ENCODE measurements around the gene S1PR3. TPM values are rescaled to one million over a fixed set of nuclear protein-coding genes. Genes with fewer than 3 reads are reported as not detected.

The S1PR3 gene
- total and polyA plus RNA-seq, 2 experiments from 2014 or later: 11.8 to 16.9 TPM

DNA sequence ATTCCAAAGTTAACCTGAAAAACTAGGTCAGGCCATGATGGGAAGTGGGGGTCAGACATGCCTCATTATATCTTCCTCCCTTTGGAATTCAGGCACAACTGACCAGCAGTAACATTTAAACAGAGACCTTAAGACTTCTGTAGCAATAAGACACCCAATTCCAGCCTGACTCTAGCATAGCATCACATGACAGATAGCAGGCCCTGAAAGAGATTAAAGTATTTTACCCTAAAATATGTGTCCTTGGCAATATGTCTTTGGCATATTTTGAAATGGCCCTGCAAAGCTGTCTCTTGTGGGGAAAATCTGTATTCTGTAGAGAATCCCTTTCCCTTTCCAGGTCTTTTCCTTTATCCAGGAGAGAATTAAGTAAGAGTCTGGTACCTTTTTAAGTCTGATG, 34.3 kb downstream of the S1PR3 start:
- H3K4me3 ChIP-seq: no peak overlapping the region
- no peak overlapping the region for H3K9ac ChIP-seq
- no peaks in the 10 kb centered on the region for H3K9me2 ChIP-seq (ENCODE audit: insufficient read depth)
- H2AFZ ChIP-seq: no peak overlapping the region
- no peak overlapping the region for H3K4me2 ChIP-seq (ENCODE audit: unreplicated experiment)
- in situ Hi-C loops (cut with MboI): no loop called here
- H3F3A ChIP-seq (ENCODE audit: insufficient read depth): peaks cover 19% of the 10 kb centered on the region
- no peaks in the 10 kb centered on the region for H3K79me2 ChIP-seq (ENCODE audit: insufficient read depth)
- H3K27me3 ChIP-seq (replicated peaks; ENCODE audit: insufficient read depth): no peaks in the 10 kb centered on the region
- no peak for DNase-seq
- H3K36me3 ChIP-seq (ENCODE audit: low read depth): no peaks in the 10 kb centered on the region
- TF ChIP-seq EZH2 (IDR thresholded peaks at IDR 0.05; ENCODE audit: insufficient read depth, poor library complexity, severe bottlenecking): no peak
- TF ChIP-seq EZH2phosphoT487 (IDR thresholded peaks at IDR 0.05; ENCODE audit: insufficient read depth, low read depth): no peak
- peaks cover 34% of the 10 kb centered on the region for H3K4me1 ChIP-seq (ENCODE audit: insufficient read depth)
- no peaks in the 10 kb centered on the region for H3K9me3 ChIP-seq (ENCODE audit: low read depth)
- no peaks in the 10 kb centered on the region for H4K20me1 ChIP-seq (ENCODE audit: insufficient read depth)
- no peak overlapping the region for H3K27ac ChIP-seq

DNA sequence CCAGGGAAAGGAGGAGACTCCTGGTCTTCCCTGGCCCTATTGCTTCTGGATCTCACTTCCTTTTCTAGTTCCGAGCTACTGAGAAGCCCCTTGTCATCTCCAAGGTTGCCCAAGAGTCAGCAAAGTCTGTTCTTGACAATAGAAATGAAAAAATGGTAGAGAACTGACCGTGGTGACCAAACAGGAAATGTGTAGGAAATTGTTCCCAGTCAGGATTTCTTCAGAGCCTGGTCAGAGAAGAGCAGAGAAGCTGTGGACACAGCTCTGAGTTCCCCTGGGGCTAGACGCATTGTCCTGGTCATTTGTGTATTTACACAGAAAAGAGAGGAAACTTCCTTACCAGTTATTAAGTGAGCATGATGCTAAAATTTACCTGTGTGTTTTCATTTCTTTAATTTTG, 35.6 kb downstream of the S1PR3 start:
- Histone ChIP-seq H3K4me3 (no peak overlapping the region), H3K9ac (no peak overlapping the region), H4K20me1 (ENCODE audit: insufficient read depth) (no peaks in the 10 kb centered on the region), H3K79me2 (ENCODE audit: insufficient read depth) (no peaks in the 10 kb centered on the region), H3K27me3 (replicated peaks; ENCODE audit: insufficient read depth) (no peaks in the 10 kb centered on the region), H3K9me3 (ENCODE audit: low read depth) (no peaks in the 10 kb centered on the region), H3F3A (ENCODE audit: insufficient read depth) (peaks cover 17% of the 10 kb centered on the region), H3K36me3 (ENCODE audit: low read depth) (no peaks in the 10 kb centered on the region), H3K27ac (no peak overlapping the region), H3K9me2 (ENCODE audit: insufficient read depth) (no peaks in the 10 kb centered on the region), H3K4me1 (ENCODE audit: insufficient read depth) (peaks cover 21% of the 10 kb centered on the region), H3K4me2 (ENCODE audit: unreplicated experiment) (no peak overlapping the region), H2AFZ (no peak overlapping the region)
- DNase-seq: peak; percentile 9
- 73 to 84% methylated on average over 3 of the region's 3 CpGs for WGBS, 2 experiments (ENCODE audit: low coverage in 1 of 2, low lambda C conversion rate in 2 of 2, missing lambda C conversion rate in 2 of 2)
- in situ Hi-C loops (cut with MboI): no loop called here
- TF ChIP-seq EZH2phosphoT487 (IDR thresholded peaks at IDR 0.05; ENCODE audit: insufficient read depth, low read depth) (no peak), EZH2 (IDR thresholded peaks at IDR 0.05; ENCODE audit: insufficient read depth, poor library complexity, severe bottlenecking) (no peak)

DNA sequence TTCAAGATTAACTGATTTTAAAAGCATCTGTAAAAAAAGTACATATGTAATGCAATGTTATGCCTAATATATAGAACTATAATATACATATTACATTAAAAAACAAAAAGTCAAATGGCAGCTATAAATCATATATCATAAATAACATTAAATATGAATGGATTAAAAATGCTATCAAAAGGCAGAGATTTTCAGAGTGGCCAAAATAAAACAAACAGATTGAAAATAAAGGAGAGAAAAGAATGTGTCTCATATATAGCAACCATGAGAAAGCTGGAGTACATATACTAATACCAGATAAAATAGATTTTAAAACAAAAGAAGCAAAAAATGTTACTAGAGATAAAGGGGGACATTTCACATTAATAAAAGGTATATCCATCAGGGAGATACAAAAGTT, 38.5 kb downstream of the S1PR3 start:
- H3K27me3 ChIP-seq (replicated peaks; ENCODE audit: insufficient read depth): no peaks in the 10 kb centered on the region
- in situ Hi-C loops (cut with MboI): no loop called here
- TF ChIP-seq EZH2 (IDR thresholded peaks at IDR 0.05; ENCODE audit: insufficient read depth, poor library complexity, severe bottlenecking) (no peak), EZH2phosphoT487 (IDR thresholded peaks at IDR 0.05; ENCODE audit: insufficient read depth, low read depth) (no peak)
- H3K36me3 ChIP-seq (ENCODE audit: low read depth): no peaks in the 10 kb centered on the region
- H3K9me3 ChIP-seq (ENCODE audit: low read depth): no peaks in the 10 kb centered on the region
- no peak overlapping the region for H3K4me2 ChIP-seq (ENCODE audit: unreplicated experiment)
- H3F3A ChIP-seq (ENCODE audit: insufficient read depth): no peaks in the 10 kb centered on the region
- H3K79me2 ChIP-seq (ENCODE audit: insufficient read depth): no peaks in the 10 kb centered on the region
- no peaks in the 10 kb centered on the region for H3K9me2 ChIP-seq (ENCODE audit: insufficient read depth)
- H2AFZ ChIP-seq: no peak overlapping the region
- H3K4me1 ChIP-seq (ENCODE audit: insufficient read depth): no peaks in the 10 kb centered on the region
- DNase-seq: no peak
- H3K4me3 ChIP-seq: no peak overlapping the region
- no peak overlapping the region for H3K9ac ChIP-seq
- H4K20me1 ChIP-seq (ENCODE audit: insufficient read depth): no peaks in the 10 kb centered on the region
- H3K27ac ChIP-seq: no peak overlapping the region

DNA sequence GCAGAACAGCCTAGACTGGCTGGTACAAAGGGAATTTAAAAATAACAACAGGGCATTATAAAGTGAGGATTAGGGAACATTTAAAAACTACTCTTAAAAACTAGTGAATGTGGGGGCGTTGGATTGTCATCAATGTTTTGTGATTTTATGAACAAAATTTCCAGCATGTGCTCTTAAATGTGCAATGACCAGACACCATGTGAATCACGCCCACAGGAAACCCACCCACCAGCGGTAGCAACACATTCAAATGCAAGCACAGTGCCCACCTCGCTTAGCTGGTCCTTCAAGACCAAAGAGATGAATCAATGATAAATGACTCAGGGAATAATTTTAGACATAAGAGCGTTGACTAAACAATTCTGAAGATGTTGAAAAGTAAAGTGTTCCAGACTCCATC, 40.9 kb downstream of the S1PR3 start:
- 70 to 77% methylated on average over 5 of the region's 5 CpGs for WGBS, 2 experiments (ENCODE audit: low coverage in 1 of 2, low lambda C conversion rate in 2 of 2, missing lambda C conversion rate in 2 of 2)

GRCh38 chr9:89032661-89033060, 41.4 kb downstream of the S1PR3 start:
- Histone ChIP-seq H3K4me3 (no peak overlapping the region), H3K4me1 (ENCODE audit: insufficient read depth) (peaks cover 6% of the 10 kb centered on the region; the same call in 1 of the 2 replicates), H3K79me2 (ENCODE audit: insufficient read depth) (no peaks in the 10 kb centered on the region), H3K9me3 (ENCODE audit: low read depth) (no peaks in the 10 kb centered on the region), H3K9ac (no peak overlapping the region), H4K20me1 (ENCODE audit: insufficient read depth) (no peaks in the 10 kb centered on the region), H3K27me3 (replicated peaks; ENCODE audit: insufficient read depth) (no peaks in the 10 kb centered on the region), H3F3A (ENCODE audit: insufficient read depth) (peaks cover 7% of the 10 kb centered on the region), H3K27ac (no peak overlapping the region), H3K4me2 (ENCODE audit: unreplicated experiment) (no peak overlapping the region), H3K9me2 (ENCODE audit: insufficient read depth) (no peaks in the 10 kb centered on the region), H3K36me3 (ENCODE audit: low read depth) (no peaks in the 10 kb centered on the region), H2AFZ (no peak overlapping the region)
- in situ Hi-C loops (cut with MboI): no loop called here
- DNase-seq: no peak
- 58 to 59% methylated on average over 5 of the region's 5 CpGs for WGBS, 2 experiments (ENCODE audit: low coverage in 1 of 2, low lambda C conversion rate in 2 of 2, missing lambda C conversion rate in 2 of 2)
- no peak for TF ChIP-seq EZH2phosphoT487 (IDR thresholded peaks at IDR 0.05; ENCODE audit: insufficient read depth, low read depth)
- no peak for TF ChIP-seq EZH2 (IDR thresholded peaks at IDR 0.05; ENCODE audit: insufficient read depth, poor library complexity, severe bottlenecking)

More for the DNA sequence above, 40.9 kb downstream of the S1PR3 start:
- TF ChIP-seq EZH2 (IDR thresholded peaks at IDR 0.05; ENCODE audit: insufficient read depth, poor library complexity, severe bottlenecking): no peak
- no peak for TF ChIP-seq EZH2phosphoT487 (IDR thresholded peaks at IDR 0.05; ENCODE audit: insufficient read depth, low read depth)
- Histone ChIP-seq H3K27me3 (replicated peaks; ENCODE audit: insufficient read depth) (no peaks in the 10 kb centered on the region), H3F3A (ENCODE audit: insufficient read depth) (peaks cover 3% of the 10 kb centered on the region; the same call in 1 of the 2 replicates), H3K4me1 (ENCODE audit: insufficient read depth) (peaks cover 1% of the 10 kb centered on the region; the same call in 1 of the 2 replicates), H3K27ac (no peak overlapping the region), H3K36me3 (ENCODE audit: low read depth) (no peaks in the 10 kb centered on the region), H3K4me3 (no peak overlapping the region), H3K9me2 (ENCODE audit: insufficient read depth) (no peaks in the 10 kb centered on the region), H3K4me2 (ENCODE audit: unreplicated experiment) (no peak overlapping the region), H3K79me2 (ENCODE audit: insufficient read depth) (no peaks in the 10 kb centered on the region), H3K9ac (no peak overlapping the region), H4K20me1 (ENCODE audit: insufficient read depth) (no peaks in the 10 kb centered on the region), H3K9me3 (ENCODE audit: low read depth) (no peaks in the 10 kb centered on the region), H2AFZ (no peak overlapping the region)
- in situ Hi-C loops (cut with MboI): no loop called here
- no peak for DNase-seq
